Mesothelial cell of epicardium (in vitro differentiated cells): ENCODE measurements around the gene TOMM70. TPM values are rescaled to one million over a fixed set of nuclear protein-coding genes. Genes with fewer than 3 reads are reported as not detected.
"Not testable (repeated sequence)": the region's sequence is repeated elsewhere in the genome, so short reads cannot be mapped to it uniquely, and the experiment has no call there.

Experiments
- DNase-seq, 2 experiments: peaks; one replicate each; pipeline ENCODE4 v3.0.0; 2021; ENCODE audit warnings: low spot score in 2 of 2; ENCODE audit not compliant: unreplicated experiment in 2 of 2
- H3K27ac Mint-ChIP-seq: 2 replicates; pipeline ENCODE4 v1.8.0; 2021; ENCODE audit warnings: mixed read lengths
- H3K27me3 Mint-ChIP-seq: 2 replicates; pipeline ENCODE4 v1.8.0; 2021; ENCODE audit warnings: low read depth, mixed read lengths
- H3K36me3 Mint-ChIP-seq: 2 replicates; pipeline ENCODE4 v1.8.0; 2021; ENCODE audit warnings: mixed read lengths
- H3K4me1 Mint-ChIP-seq: 2 replicates; pipeline ENCODE4 v1.8.0; 2021; ENCODE audit warnings: mixed read lengths
- H3K4me3 Mint-ChIP-seq: 2 replicates; pipeline ENCODE4 v1.8.0; 2021; ENCODE audit warnings: mild to moderate bottlenecking, moderate library complexity, mixed read lengths
- H3K9me3 Mint-ChIP-seq: 2 replicates; pipeline ENCODE4 v1.8.0; 2021; ENCODE audit warnings: mixed read lengths
- CTCF ChIP-seq: fragments of 200-600 bp; sonication (generic); IDR thresholded peaks from one replicate; pipeline ENCODE4 v1.5.0; 2021; ENCODE audit warnings: antibody characterized with exemption; ENCODE audit not compliant: unreplicated experiment
- total RNA-seq: library from RNA; stranded (reverse); gene quantifications from 3 replicates; pipeline ENCODE4 v1.2.1, GENCODE V29; 2021

TOMM70 gene
- total RNA-seq, 1 donor from 2014 or later = 37.3 TPM

- H3K4me3 Mint-ChIP-seq = no peak overlapping the region
Observed at GRCh38 chr3:100329800-100330489, 70.9 kb downstream of the TOMM70 start.

GRCh38 chr3:100327377-100327776, 73.5 kb downstream of the TOMM70 start:
- H3K4me3 Mint-ChIP-seq, DNase-seq, H3K27me3 Mint-ChIP-seq, H3K9me3 Mint-ChIP-seq, H3K27ac Mint-ChIP-seq, H3K4me1 Mint-ChIP-seq: not testable (repeated sequence)
- peaks cover 15% of the 10 kb centered on the region for H3K36me3 Mint-ChIP-seq

More at GRCh38 chr3:100329800-100330489, 70.9 kb downstream of the TOMM70 start:
- no peak overlapping the region for H3K27ac Mint-ChIP-seq
- H3K27me3 Mint-ChIP-seq = no peaks in the 10 kb centered on the region
- H3K9me3 Mint-ChIP-seq = peaks cover 6% of the 10 kb centered on the region
- H3K4me1 Mint-ChIP-seq = peaks cover 6% of the 10 kb centered on the region
- DNase-seq = no peak
- H3K36me3 Mint-ChIP-seq = peaks cover 15% of the 10 kb centered on the region
- no peak for TF ChIP-seq CTCF

GRCh38 chr3:100325827-100326226, 75.1 kb downstream of the TOMM70 start:
- no peak for TF ChIP-seq CTCF
- no peak for DNase-seq
- H3K4me3 Mint-ChIP-seq = no peak overlapping the region
- peaks cover 6% of the 10 kb centered on the region for H3K9me3 Mint-ChIP-seq
- H3K4me1 Mint-ChIP-seq = no peaks in the 10 kb centered on the region
- H3K27ac Mint-ChIP-seq = no peak overlapping the region
- peaks cover 15% of the 10 kb centered on the region for H3K36me3 Mint-ChIP-seq
- no peaks in the 10 kb centered on the region for H3K27me3 Mint-ChIP-seq

GRCh38 chr3:100324044-100324443, 76.8 kb downstream of the TOMM70 start:
- Mint-ChIP-seq H3K4me3 (no peak overlapping the region), H3K9me3 (peaks cover 6% of the 10 kb centered on the region), H3K36me3 (peaks cover 19% of the 10 kb centered on the region), H3K27me3 (no peaks in the 10 kb centered on the region), H3K4me1 (no peaks in the 10 kb centered on the region), H3K27ac (no peak overlapping the region)
- no peak for DNase-seq
- TF ChIP-seq CTCF = no peak

- Mint-ChIP-seq H3K4me1 (no peaks in the 10 kb centered on the region), H3K4me3 (no peak overlapping the region), H3K27me3 (no peaks in the 10 kb centered on the region), H3K27ac (no peak overlapping the region), H3K36me3 (peaks cover 4% of the 10 kb centered on the region), H3K9me3 (no peaks in the 10 kb centered on the region)
- no peak for TF ChIP-seq CTCF
- DNase-seq = no peak
Observed at GRCh38 chr3:100319951-100320350, 80.9 kb downstream of the TOMM70 start.

GRCh38 chr3:100317912-100318311, 83.0 kb downstream of the TOMM70 start:
- no peaks in the 10 kb centered on the region for H3K27me3 Mint-ChIP-seq
- no peak overlapping the region for H3K27ac Mint-ChIP-seq
- no peaks in the 10 kb centered on the region for H3K9me3 Mint-ChIP-seq
- H3K4me3 Mint-ChIP-seq = no peak overlapping the region
- H3K36me3 Mint-ChIP-seq = peaks cover 5% of the 10 kb centered on the region
- H3K4me1 Mint-ChIP-seq = no peaks in the 10 kb centered on the region
- DNase-seq = no peak
- TF ChIP-seq CTCF = no peak
